ENCODE data around the gene HDLBP. TPM values are rescaled to one million over a fixed set of nuclear protein-coding genes. Genes with fewer than 3 reads are reported as not detected.

The HDLBP gene
- total RNA-seq, 1 experiment from 2014 or later: 350 TPM

DNA sequence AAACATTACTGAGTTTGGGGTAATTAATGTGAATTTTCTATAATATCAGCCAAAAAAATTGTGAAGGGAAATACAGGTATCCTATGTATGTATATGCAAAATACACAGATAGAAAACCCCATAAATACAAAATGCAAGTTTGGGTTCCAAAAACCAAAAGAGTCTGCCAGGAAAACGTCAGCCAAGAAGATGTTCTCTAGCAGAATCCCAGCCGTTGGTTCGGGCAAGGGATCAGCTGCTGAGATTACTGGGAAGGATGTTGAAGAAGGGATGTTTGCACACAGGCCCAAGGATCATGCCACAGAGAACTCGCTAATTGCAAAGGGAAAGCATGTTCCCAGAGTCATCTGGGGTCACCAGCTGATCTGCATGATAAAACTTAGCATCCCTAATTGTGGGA lies 136.5 kb downstream of the HDLBP start:
- H3K4me1 Mint-ChIP-seq (ENCODE audit: low read depth, unreplicated experiment): no peaks in the 10 kb centered on the region
- no peaks in the 10 kb centered on the region for H3K36me3 Mint-ChIP-seq (ENCODE audit: insufficient read depth, unreplicated experiment)
- Histone ChIP-seq H3K27me3 (replicated peaks; ENCODE audit: control insufficient read depth, insufficient read depth, low read length) (no peaks in the 10 kb centered on the region), H3K9me3 (no peaks in the 10 kb centered on the region), H3K4me1 (no peaks in the 10 kb centered on the region), H3K36me3 (ENCODE audit: control insufficient read depth, insufficient read depth, low read length) (no peaks in the 10 kb centered on the region), H3K4me3 (ENCODE audit: low read depth, low read length) (no peak overlapping the region)
- no peak overlapping the region for H3K4me3 Mint-ChIP-seq (ENCODE audit: unreplicated experiment)
- H3K27me3 Mint-ChIP-seq (ENCODE audit: insufficient read depth, unreplicated experiment): no peaks in the 10 kb centered on the region
- DNase-seq: no peak
- TF ChIP-seq, protein P1, sequence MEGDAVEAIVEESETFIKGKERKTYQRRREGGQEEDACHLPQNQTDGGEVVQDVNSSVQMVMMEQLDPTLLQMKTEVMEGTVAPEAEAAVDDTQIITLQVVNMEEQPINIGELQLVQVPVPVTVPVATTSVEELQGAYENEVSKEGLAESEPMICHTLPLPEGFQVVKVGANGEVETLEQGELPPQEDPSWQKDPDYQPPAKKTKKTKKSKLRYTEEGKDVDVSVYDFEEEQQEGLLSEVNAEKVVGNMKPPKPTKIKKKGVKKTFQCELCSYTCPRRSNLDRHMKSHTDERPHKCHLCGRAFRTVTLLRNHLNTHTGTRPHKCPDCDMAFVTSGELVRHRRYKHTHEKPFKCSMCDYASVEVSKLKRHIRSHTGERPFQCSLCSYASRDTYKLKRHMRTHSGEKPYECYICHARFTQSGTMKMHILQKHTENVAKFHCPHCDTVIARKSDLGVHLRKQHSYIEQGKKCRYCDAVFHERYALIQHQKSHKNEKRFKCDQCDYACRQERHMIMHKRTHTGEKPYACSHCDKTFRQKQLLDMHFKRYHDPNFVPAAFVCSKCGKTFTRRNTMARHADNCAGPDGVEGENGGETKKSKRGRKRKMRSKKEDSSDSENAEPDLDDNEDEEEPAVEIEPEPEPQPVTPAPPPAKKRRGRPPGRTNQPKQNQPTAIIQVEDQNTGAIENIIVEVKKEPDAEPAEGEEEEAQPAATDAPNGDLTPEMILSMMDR (IDR thresholded peaks at IDR 0.05; ENCODE audit: insufficient read depth in 1 of 2, low read depth in 1 of 2, low read length in 1 of 2, severe bottlenecking in 1 of 2, unreplicated experiment in 1 of 2): no peak
- CTCF ChIA-PET: no interaction called here
- H3K9me3 Mint-ChIP-seq (ENCODE audit: unreplicated experiment): no peaks in the 10 kb centered on the region
- H3K27ac Mint-ChIP-seq (ENCODE audit: unreplicated experiment): no peak overlapping the region
- intact Hi-C loops (cut with micrococcal nuclease; ENCODE audit: unreplicated experiment): no loop called here
- POLR2A ChIA-PET: no interaction called here
- no TSS peak for BruUV-seq (replicated peaks)

DNA sequence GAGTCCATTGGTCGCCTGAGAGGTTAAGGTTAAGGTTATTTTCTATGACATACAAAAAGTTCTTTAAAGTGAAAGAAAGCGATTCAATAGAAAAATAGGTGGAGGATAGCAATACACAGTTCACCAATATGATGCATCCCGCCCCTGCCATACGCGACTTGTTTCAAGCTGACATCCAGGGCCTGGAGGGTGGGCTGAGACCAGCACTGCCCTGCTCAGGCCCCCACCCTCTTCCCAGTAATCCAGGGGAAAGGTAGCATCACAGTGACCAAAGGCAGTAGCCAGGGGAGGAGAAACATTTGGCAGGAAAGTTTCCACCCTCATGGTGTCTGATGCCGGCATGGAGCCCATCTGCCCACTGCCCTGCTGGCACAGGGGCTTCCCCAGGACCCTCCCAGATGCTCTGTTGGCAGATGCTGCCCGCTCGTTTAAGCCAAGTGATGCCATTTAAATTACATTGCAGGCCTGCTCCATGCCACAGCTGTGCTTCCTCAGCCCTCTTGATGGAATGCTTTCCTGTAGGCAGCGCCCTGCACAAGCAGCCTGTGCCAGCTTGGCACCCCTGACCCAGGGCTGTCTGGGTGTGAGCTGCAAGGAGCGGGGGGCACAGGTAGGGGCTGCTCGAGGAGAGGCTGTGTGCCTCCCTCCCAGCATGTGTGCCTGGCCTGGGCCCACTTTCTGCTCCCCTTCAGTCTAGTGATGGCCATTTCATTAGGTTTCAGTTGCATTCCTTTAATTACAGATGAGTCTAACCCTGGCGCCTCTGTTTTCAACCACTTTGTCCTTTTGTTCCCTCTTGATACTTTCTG lies 137.7 kb downstream of the HDLBP start:
- no TSS peak for BruUV-seq (replicated peaks)
- Mint-ChIP-seq H3K27ac (ENCODE audit: unreplicated experiment) (no peak overlapping the region), H3K4me1 (ENCODE audit: low read depth, unreplicated experiment) (no peaks in the 10 kb centered on the region), H3K36me3 (ENCODE audit: insufficient read depth, unreplicated experiment) (no peaks in the 10 kb centered on the region), H3K9me3 (ENCODE audit: unreplicated experiment) (no peaks in the 10 kb centered on the region), H3K27me3 (ENCODE audit: insufficient read depth, unreplicated experiment) (no peaks in the 10 kb centered on the region), H3K4me3 (ENCODE audit: unreplicated experiment) (no peak overlapping the region)
- Histone ChIP-seq H3K9me3 (no peaks in the 10 kb centered on the region), H3K36me3 (ENCODE audit: control insufficient read depth, insufficient read depth, low read length) (no peaks in the 10 kb centered on the region), H3K4me1 (no peaks in the 10 kb centered on the region), H3K27me3 (replicated peaks; ENCODE audit: control insufficient read depth, insufficient read depth, low read length) (no peaks in the 10 kb centered on the region), H3K4me3 (ENCODE audit: low read depth, low read length) (no peak overlapping the region)
- CTCF ChIA-PET: no interaction called here
- POLR2A ChIA-PET: no interaction called here
- DNase-seq: no peak
- intact Hi-C loops (cut with micrococcal nuclease; ENCODE audit: unreplicated experiment): no loop called here
- TF ChIP-seq, protein P1 (IDR thresholded peaks at IDR 0.05; ENCODE audit: insufficient read depth in 1 of 2, low read depth in 1 of 2, low read length in 1 of 2, severe bottlenecking in 1 of 2, unreplicated experiment in 1 of 2): no peak

Other genes with a start within 250 kb of the HDLBP start
- gene MTERF4, start 213.4 kb downstream of the HDLBP start, total RNA-seq (2022): 19.6 and 22.2 TPM in 2 replicates
- gene PASK, start 166.2 kb downstream of the HDLBP start, total RNA-seq (2022): 21.1 and 21.2 TPM in 2 replicates
- gene PPP1R7, start 165.2 kb downstream of the HDLBP start, total RNA-seq (2022): 30.0 and 32.5 TPM in 2 replicates
- gene ANO7, start 127.0 kb downstream of the HDLBP start, total RNA-seq (2022): 4.1 and 4.7 TPM in 2 replicates
- gene SEPTIN2, start 253 bp upstream of the HDLBP start, total RNA-seq (2022): 209 TPM in 2 replicates
- gene FARP2, start 40.6 kb upstream of the HDLBP start, total RNA-seq (2022): 37.2 and 37.3 TPM in 2 replicates
- gene STK25, start 192.9 kb upstream of the HDLBP start, total RNA-seq (2022): 92.6 and 101 TPM in 2 replicates
- 18.0 and 18.6 TPM in 2 replicates for gene BOK, start 243.1 kb upstream of the HDLBP start, total RNA-seq (2022)

Measured in Caco-2 (cell line).